Activated B cell treated with CpG ODN at 0.5 μM for 24 hours (primary cell): ENCODE data around the gene OSBPL10. TPM values are rescaled to one million over a fixed set of nuclear protein-coding genes. Genes with fewer than 3 reads are reported as not detected.

Source experiments
- ATAC-seq: fragments of 200-7000 bp; cut with Tn5 transposase; one replicate; pipeline ENCODE4 v1.10.0; 2021; ENCODE audit warnings: low read depth, mild to moderate bottlenecking, moderate library complexity
- CTCF ChIA-PET: fragments of 350-600 bp; sonication (Branson Sonifier 250); formaldehyde crosslinking; loops from one replicate; lab custom pipeline; 2021; ENCODE audit warnings: antibody characterized with exemption; lab: Charles Lee
- POLR2A ChIA-PET: fragments of 350-600 bp; sonication (Branson Sonifier 250); formaldehyde crosslinking; loops from one replicate; lab custom pipeline; 2021; ENCODE audit warnings: antibody characterized with exemption; lab: Charles Lee
- DNase-seq: peaks from one replicate; pipeline ENCODE4 v3.0.0; 2022
- H3K27ac Mint-ChIP-seq: one replicate; pipeline ENCODE4 v1.8.0; 2020; ENCODE audit warnings: mixed read lengths
- H3K27me3 Mint-ChIP-seq: one replicate; pipeline ENCODE4 v1.8.0; 2021; ENCODE audit warnings: mixed read lengths
- H3K36me3 Mint-ChIP-seq: one replicate; pipeline ENCODE4 v1.8.0; 2021; ENCODE audit warnings: low read depth, mixed read lengths
- H3K4me1 Mint-ChIP-seq: one replicate; pipeline ENCODE4 v1.8.0; 2021; ENCODE audit warnings: mixed read lengths
- H3K4me3 Mint-ChIP-seq: one replicate; pipeline ENCODE4 v1.8.0; 2020; ENCODE audit warnings: mild to moderate bottlenecking, mixed read lengths
- H3K9me3 Mint-ChIP-seq: one replicate; pipeline ENCODE4 v1.8.0; 2020; ENCODE audit warnings: mixed read lengths
- intact Hi-C: fragments of 100-400 bp; cut with micrococcal nuclease; formaldehyde crosslinking; loops from one replicate; pipeline ENCODE4 v1.15.1; 2024
- total RNA-seq: library from RNA; stranded (reverse); gene quantifications from 2 replicates; pipeline ENCODE4 v1.2.3, GENCODE V29; 2022
- TF ChIP-seq, protein P1 (sequence below): fragments of 200-600 bp; IDR thresholded peaks from one replicate; pipeline ENCODE4 v1.8.0; 2022; ENCODE audit warnings: antibody characterized with exemption, mild to moderate bottlenecking

The OSBPL10 gene
- total RNA-seq, 1 donor from 2014 or later: 137 TPM

DNA sequence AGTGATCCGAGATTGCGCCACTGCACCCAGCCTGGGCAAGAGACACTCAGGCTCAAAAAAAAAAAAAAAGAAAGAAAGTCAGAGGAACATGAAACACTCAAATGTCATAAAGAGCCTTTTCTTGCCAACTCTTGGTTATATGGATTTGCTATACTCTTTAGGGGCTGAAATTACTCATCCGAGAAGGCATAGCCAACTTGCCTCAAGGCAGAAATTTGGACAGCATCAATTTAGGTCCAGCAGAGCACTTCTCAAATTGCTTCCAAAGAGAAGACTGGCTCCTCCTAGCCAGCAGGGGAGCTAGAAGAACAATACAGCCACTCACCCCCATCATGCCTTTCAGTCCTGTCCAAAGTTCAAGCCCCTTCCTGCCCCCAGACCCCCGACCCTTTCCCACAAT lies 43.8 kb downstream of the OSBPL10 start:
- ATAC-seq (no peak), DNase-seq (no peak)
- Mint-ChIP-seq H3K27me3 (no peaks in the 10 kb centered on the region), H3K36me3 (peaks cover 4% of the 10 kb centered on the region), H3K4me1 (peaks cover 27% of the 10 kb centered on the region), H3K9me3 (no peaks in the 10 kb centered on the region), H3K4me3 (no peak overlapping the region), H3K27ac (no peak overlapping the region)
- CTCF ChIA-PET: no interaction called here
- intact Hi-C loops: no loop called here
- POLR2A ChIA-PET: interaction anchor here (0.7 to 1.1 kb wide), 4 partner anchors 8 to 13 kb away, joined by 3 read pairs; no protein-coding TSS in a partner anchor
- TF ChIP-seq, protein P1, sequence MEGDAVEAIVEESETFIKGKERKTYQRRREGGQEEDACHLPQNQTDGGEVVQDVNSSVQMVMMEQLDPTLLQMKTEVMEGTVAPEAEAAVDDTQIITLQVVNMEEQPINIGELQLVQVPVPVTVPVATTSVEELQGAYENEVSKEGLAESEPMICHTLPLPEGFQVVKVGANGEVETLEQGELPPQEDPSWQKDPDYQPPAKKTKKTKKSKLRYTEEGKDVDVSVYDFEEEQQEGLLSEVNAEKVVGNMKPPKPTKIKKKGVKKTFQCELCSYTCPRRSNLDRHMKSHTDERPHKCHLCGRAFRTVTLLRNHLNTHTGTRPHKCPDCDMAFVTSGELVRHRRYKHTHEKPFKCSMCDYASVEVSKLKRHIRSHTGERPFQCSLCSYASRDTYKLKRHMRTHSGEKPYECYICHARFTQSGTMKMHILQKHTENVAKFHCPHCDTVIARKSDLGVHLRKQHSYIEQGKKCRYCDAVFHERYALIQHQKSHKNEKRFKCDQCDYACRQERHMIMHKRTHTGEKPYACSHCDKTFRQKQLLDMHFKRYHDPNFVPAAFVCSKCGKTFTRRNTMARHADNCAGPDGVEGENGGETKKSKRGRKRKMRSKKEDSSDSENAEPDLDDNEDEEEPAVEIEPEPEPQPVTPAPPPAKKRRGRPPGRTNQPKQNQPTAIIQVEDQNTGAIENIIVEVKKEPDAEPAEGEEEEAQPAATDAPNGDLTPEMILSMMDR: no peak

- ATAC-seq (peak; percentile 65), DNase-seq (no peak)
- H3K27ac Mint-ChIP-seq: no peak overlapping the region
- H3K36me3 Mint-ChIP-seq: peaks cover 2% of the 10 kb centered on the region
- no peaks in the 10 kb centered on the region for H3K27me3 Mint-ChIP-seq
- ChIA-PET CTCF (no interaction called here), POLR2A (interaction anchor here (0.7 to 0.9 kb wide), 3 partner anchors 8 to 14 kb away, joined by 3 read pairs; no protein-coding TSS in a partner anchor)
- TF ChIP-seq, protein P1: no peak
- intact Hi-C loops: loop anchor here (1.0 kb wide), 1 partner anchor 9 kb away; no protein-coding TSS in a partner anchor
- H3K4me3 Mint-ChIP-seq: no peak overlapping the region
- peaks cover 30% of the 10 kb centered on the region for H3K4me1 Mint-ChIP-seq
- H3K9me3 Mint-ChIP-seq: no peaks in the 10 kb centered on the region
These were observed 44.5 kb downstream of the OSBPL10 start for GRCh38 chr3:31936420-31937060.

- no peak for DNase-seq
- ChIA-PET POLR2A (interaction anchor here (0.5 to 1.9 kb wide), 4 partner anchors 12 to 707 kb away, joined by 3 to 7 read pairs (median 4); no protein-coding TSS in a partner anchor), CTCF (interaction anchor here (0.7 kb wide), 1 partner anchor 9 kb away, joined by 3 read pairs; no protein-coding TSS in a partner anchor)
- TF ChIP-seq, protein P1: no peak
- Mint-ChIP-seq H3K4me1 (peaks cover 43% of the 10 kb centered on the region), H3K4me3 (no peak overlapping the region), H3K27ac (peak overlapping the region; percentile 80), H3K36me3 (no peaks in the 10 kb centered on the region), H3K27me3 (no peaks in the 10 kb centered on the region), H3K9me3 (no peaks in the 10 kb centered on the region)
- intact Hi-C loops: loop anchor here (5.0 kb wide), 1 partner anchor 403 kb away; the partner anchor contains the start of gene STT3B
- no peak for ATAC-seq
These were observed 46.2 kb downstream of the OSBPL10 start for GRCh38 chr3:31934866-31935265.

DNA sequence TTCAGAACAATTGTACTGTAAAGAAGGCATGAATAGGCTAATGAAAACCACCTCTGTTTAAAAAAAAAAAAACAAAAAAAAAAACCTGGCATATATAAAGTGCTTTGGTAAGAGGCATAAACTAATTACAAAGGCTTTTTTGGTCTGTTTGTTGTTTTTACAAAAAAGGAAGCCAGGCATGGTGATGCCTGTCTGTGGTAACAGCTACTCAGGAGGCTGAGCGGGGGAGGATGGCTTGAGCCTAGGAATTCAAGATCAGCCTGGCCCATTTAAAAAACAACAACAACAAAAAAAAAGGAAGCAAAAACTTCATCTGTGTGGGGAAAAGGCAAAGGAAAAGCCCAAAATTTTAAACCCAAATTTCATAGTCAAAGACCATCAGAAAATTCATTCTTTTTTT lies 47.0 kb downstream of the OSBPL10 start:
- peak overlapping the region; percentile 24 for H3K4me3 Mint-ChIP-seq
- peaks cover 48% of the 10 kb centered on the region for H3K4me1 Mint-ChIP-seq
- H3K9me3 Mint-ChIP-seq: no peaks in the 10 kb centered on the region
- POLR2A ChIA-PET: interaction anchor here (0.7 to 1.9 kb wide), 6 partner anchors 13 to 707 kb away, joined by 3 to 7 read pairs (median 5); no protein-coding TSS in a partner anchor
- DNase-seq: no peak
- no peaks in the 10 kb centered on the region for H3K36me3 Mint-ChIP-seq
- TF ChIP-seq, protein P1: no peak
- H3K27me3 Mint-ChIP-seq: no peaks in the 10 kb centered on the region
- no peak for ATAC-seq
- CTCF ChIA-PET: interaction anchor here (0.7 to 1.1 kb wide), 3 partner anchors 10 to 48 kb away, joined by 3 to 4 read pairs (median 4); partner anchors contain the start of genes OSBPL10 and ZNF860
- intact Hi-C loops: loop anchor here (5.0 kb wide), 1 partner anchor 402 kb away; the partner anchor contains the start of gene STT3B
- H3K27ac Mint-ChIP-seq: peak overlapping the region; percentile 80

GRCh38 chr3:31932990-31933389 lies 48.1 kb downstream of the OSBPL10 start:
- DNase-seq: no peak
- Mint-ChIP-seq H3K27ac (peak overlapping the region; percentile 80), H3K36me3 (no peaks in the 10 kb centered on the region), H3K9me3 (no peaks in the 10 kb centered on the region), H3K27me3 (no peaks in the 10 kb centered on the region), H3K4me3 (peak overlapping the region; percentile 28), H3K4me1 (peaks cover 58% of the 10 kb centered on the region)
- CTCF ChIA-PET: interaction anchor here (0.7 to 1.1 kb wide), 2 partner anchors 34 to 49 kb away, joined by 4 read pairs; partner anchors contain the start of genes OSBPL10 and ZNF860
- POLR2A ChIA-PET: interaction anchor here (0.6 to 1.9 kb wide), 5 partner anchors 14 to 55 kb away, joined by 3 to 7 read pairs (median 3); no protein-coding TSS in a partner anchor
- intact Hi-C loops: loop anchor here (5.0 kb wide), 1 partner anchor 401 kb away; the partner anchor contains the start of gene STT3B
- peak; percentile 48 for ATAC-seq
- TF ChIP-seq, protein P1: no peak
